Measurements from ENCODE around the gene PHACTR1.

- TF ChIP-seq CTCF (IDR thresholded peaks at IDR 0.05): no peak
- no peak for TF ChIP-seq SIN3A (IDR thresholded peaks at IDR 0.05; ENCODE audit: borderline replicate concordance, insufficient read depth, low read depth, low read length)
- no peak for TF ChIP-seq REST (IDR thresholded peaks at IDR 0.05; ENCODE audit: insufficient read depth in 1 of 2, low read depth in 2 of 2, low read length in 1 of 2)
Measured at GRCh38 chr6:13165502-13166172, 449.1 kb downstream of the PHACTR1 start.
